Testis (tissue), 2 donors: ENCODE measurements around the gene KCNH6.

Experiments
- CTCF ChIP-seq, 3 experiments: fragments of 450-650 bp in 2 of 3; fragments of 200-600 bp in 1 of 3; sonication (generic) in 1 of 3; IDR thresholded peaks; one replicate each; pipeline ENCODE4 v1.5.1; 2016 to 2019; ENCODE audit warnings: antibody characterized with exemption in 3 of 3, mild to moderate bottlenecking in 2 of 3, moderate library complexity in 1 of 3
- POLR2A ChIP-seq: fragments of 450-650 bp; IDR thresholded peaks from one replicate; pipeline ENCODE4 v1.6.1; 2017; ENCODE audit warnings: antibody characterized with exemption, mild to moderate bottlenecking, moderate library complexity

GRCh38 chr17:63495491-63495890, 27.7 kb upstream of the KCNH6 start:
- TF ChIP-seq CTCF (IDR thresholded peaks at IDR 0.05): no peak
- TF ChIP-seq POLR2A: no peak
